ENCODE data around the gene SND1. TPM values are rescaled to one million over a fixed set of nuclear protein-coding genes. Genes with fewer than 3 reads are reported as not detected.

The SND1 gene
- polyA plus RNA-seq, 3 donors, result 46.5 to 97.3 (median 79.8) TPM

DNA sequence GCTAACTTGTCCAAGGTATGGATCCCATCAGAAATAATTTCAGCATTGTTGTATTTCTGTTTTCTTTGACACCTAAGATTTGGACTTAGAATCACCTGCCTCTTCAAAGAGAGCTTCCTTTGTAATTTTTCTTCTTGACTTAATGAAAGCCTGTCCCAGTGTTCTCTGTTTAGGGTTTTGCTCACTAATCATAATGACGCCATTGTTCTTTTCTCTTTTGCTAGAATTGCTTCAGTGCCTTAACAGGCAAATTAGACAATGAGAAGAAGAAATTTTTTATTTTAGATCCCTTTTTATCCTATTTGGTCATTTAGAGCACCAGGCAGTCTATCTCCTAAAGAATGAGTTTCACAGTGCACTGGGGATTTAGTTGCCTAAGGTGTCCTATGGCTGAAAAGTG is 128.5 kb downstream of the SND1 start:
- WGBS (ENCODE audit: insufficient coverage), result no CpG with 5 or more reads among the region's 1 CpG
- Mint-ChIP-seq H3K4me3 (no peak overlapping the region), H3K9me3 (no peaks in the 10 kb centered on the region), H3K36me3 (peaks cover 6 to 8% of the 10 kb centered on the region in 2 donors), H3K27ac (peak overlapping the region; percentile 50 to 89 (median 81)), H3K27me3 (ENCODE audit: low read depth in 3 of 3) (no peaks in the 10 kb centered on the region), H3K4me1 (peaks cover 65% of the 10 kb centered on the region)
- intact Hi-C loops (cut with micrococcal nuclease), result no loop called here
- no peak overlapping the region for H3K9ac ChIP-seq (ENCODE audit: insufficient read depth, low read length, poor library complexity, severe bottlenecking)
- H3K36me3 ChIP-seq (replicated peaks in 1 of 2; ENCODE audit: control insufficient read depth in 1 of 2, insufficient read depth in 2 of 2, low read length in 2 of 2), result no peaks in the 10 kb centered on the region
- no peak overlapping the region for H2AFZ ChIP-seq (ENCODE audit: insufficient read depth, low read depth, low read length, poor library complexity, severe bottlenecking)
- TF ChIP-seq, protein P1, sequence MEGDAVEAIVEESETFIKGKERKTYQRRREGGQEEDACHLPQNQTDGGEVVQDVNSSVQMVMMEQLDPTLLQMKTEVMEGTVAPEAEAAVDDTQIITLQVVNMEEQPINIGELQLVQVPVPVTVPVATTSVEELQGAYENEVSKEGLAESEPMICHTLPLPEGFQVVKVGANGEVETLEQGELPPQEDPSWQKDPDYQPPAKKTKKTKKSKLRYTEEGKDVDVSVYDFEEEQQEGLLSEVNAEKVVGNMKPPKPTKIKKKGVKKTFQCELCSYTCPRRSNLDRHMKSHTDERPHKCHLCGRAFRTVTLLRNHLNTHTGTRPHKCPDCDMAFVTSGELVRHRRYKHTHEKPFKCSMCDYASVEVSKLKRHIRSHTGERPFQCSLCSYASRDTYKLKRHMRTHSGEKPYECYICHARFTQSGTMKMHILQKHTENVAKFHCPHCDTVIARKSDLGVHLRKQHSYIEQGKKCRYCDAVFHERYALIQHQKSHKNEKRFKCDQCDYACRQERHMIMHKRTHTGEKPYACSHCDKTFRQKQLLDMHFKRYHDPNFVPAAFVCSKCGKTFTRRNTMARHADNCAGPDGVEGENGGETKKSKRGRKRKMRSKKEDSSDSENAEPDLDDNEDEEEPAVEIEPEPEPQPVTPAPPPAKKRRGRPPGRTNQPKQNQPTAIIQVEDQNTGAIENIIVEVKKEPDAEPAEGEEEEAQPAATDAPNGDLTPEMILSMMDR (IDR thresholded peaks at IDR 0.05), result no peak
- peaks cover 53 to 59% of the 10 kb centered on the region in 2 donors for H3K4me1 ChIP-seq (ENCODE audit: control insufficient read depth in 1 of 2, insufficient read depth in 2 of 2, low read length in 2 of 2)
- H3K4me2 ChIP-seq (replicated peaks; ENCODE audit: extremely low read depth, low read length, poor library complexity, severe bottlenecking), result peak overlapping the region; percentile 70
- no peaks in the 10 kb centered on the region for H3K27me3 ChIP-seq (ENCODE audit: control insufficient read depth in 2 of 2, insufficient read depth in 2 of 2, low read length in 2 of 2)
- H4K20me1 ChIP-seq (ENCODE audit: insufficient read depth, low read length), result peaks cover 35% of the 10 kb centered on the region
- H3K4me3 ChIP-seq (replicated peaks in 1 of 3; ENCODE audit: low read depth in 2 of 3, low read length in 3 of 3), result peak overlapping the region in 1 of 3 experiments; percentile 1
- H3K27ac ChIP-seq (ENCODE audit: low read depth in 1 of 2, low read length in 2 of 2), result peak overlapping the region in 1 of 2 donors; percentile 54
- no peaks in the 10 kb centered on the region for H3K9me3 ChIP-seq (replicated peaks in 1 of 2; ENCODE audit: control insufficient read depth in 1 of 2, insufficient read depth in 1 of 2, low read length in 2 of 2)
- no peak for DNase-seq
- peaks cover 73% of the 10 kb centered on the region for H3K79me2 ChIP-seq (ENCODE audit: insufficient read depth, low read length)

DNA sequence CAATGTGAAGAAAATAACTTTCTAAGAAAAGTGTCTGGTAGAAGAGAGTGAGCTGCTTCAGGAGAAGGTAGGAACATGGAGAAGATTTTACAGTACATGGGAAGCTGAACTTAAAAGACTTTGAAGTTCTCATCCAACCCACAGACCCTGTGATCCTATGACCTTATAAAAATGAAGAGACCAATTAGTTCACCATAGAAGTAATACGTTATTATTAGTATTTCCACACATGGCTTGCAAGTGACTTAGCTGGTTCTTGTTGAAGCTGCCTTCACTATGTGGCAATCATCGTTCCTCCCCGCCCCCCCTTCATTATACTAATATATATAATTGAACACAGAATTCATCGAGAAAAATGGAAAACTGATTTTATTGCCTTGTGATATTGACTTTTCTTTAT is 129.1 kb downstream of the SND1 start:
- Histone ChIP-seq H3K27me3 (ENCODE audit: control insufficient read depth in 2 of 2, insufficient read depth in 2 of 2, low read length in 2 of 2) (no peaks in the 10 kb centered on the region), H3K79me2 (ENCODE audit: insufficient read depth, low read length) (peaks cover 79% of the 10 kb centered on the region), H3K9me3 (replicated peaks in 1 of 2; ENCODE audit: control insufficient read depth in 1 of 2, insufficient read depth in 1 of 2, low read length in 2 of 2) (no peaks in the 10 kb centered on the region), H3K4me2 (replicated peaks; ENCODE audit: extremely low read depth, low read length, poor library complexity, severe bottlenecking) (peak overlapping the region; percentile 70), H3K36me3 (replicated peaks in 1 of 2; ENCODE audit: control insufficient read depth in 1 of 2, insufficient read depth in 2 of 2, low read length in 2 of 2) (no peaks in the 10 kb centered on the region), H3K4me1 (ENCODE audit: control insufficient read depth in 1 of 2, insufficient read depth in 2 of 2, low read length in 2 of 2) (peaks cover 53 to 65% of the 10 kb centered on the region in 2 donors), H3K27ac (ENCODE audit: low read depth in 1 of 2, low read length in 2 of 2) (peak overlapping the region in 1 of 2 donors; percentile 54), H3K9ac (ENCODE audit: insufficient read depth, low read length, poor library complexity, severe bottlenecking) (no peak overlapping the region), H4K20me1 (ENCODE audit: insufficient read depth, low read length) (peaks cover 35% of the 10 kb centered on the region), H2AFZ (ENCODE audit: insufficient read depth, low read depth, low read length, poor library complexity, severe bottlenecking) (no peak overlapping the region), H3K4me3 (replicated peaks in 1 of 3; ENCODE audit: low read depth in 2 of 3, low read length in 3 of 3) (peak overlapping the region in 1 of 3 experiments; percentile 1)
- intact Hi-C loops (cut with micrococcal nuclease), result no loop called here
- H3K36me3 Mint-ChIP-seq, result peaks cover 3 to 8% of the 10 kb centered on the region in 2 donors
- peak overlapping the region; percentile 50 to 89 (median 81) for H3K27ac Mint-ChIP-seq
- no peaks in the 10 kb centered on the region for H3K9me3 Mint-ChIP-seq
- H3K4me1 Mint-ChIP-seq, result peaks cover 71% of the 10 kb centered on the region
- H3K4me3 Mint-ChIP-seq, result no peak overlapping the region
- WGBS (ENCODE audit: insufficient coverage), result no CpG with 5 or more reads among the region's 4 CpGs
- TF ChIP-seq, protein P1 (IDR thresholded peaks at IDR 0.05), result no peak
- peak in 2 of 3 donors; percentile 28 to 38 for DNase-seq
- H3K27me3 Mint-ChIP-seq (ENCODE audit: low read depth in 3 of 3), result no peaks in the 10 kb centered on the region

Measured in CD14-positive monocyte (primary cell).